Nephron progenitor cell (in vitro differentiated cells): Measurements from ENCODE around the gene AKR1C3.
"Not testable (repeated sequence)": the region's sequence is repeated elsewhere in the genome, so short reads cannot be mapped to it uniquely, and the experiment has no call there.

ENCODE experiments used
- DNase-seq: peaks from one replicate; pipeline ENCODE4 v3.0.0; 2021
- H3K27ac Mint-ChIP-seq: 2 replicates; pipeline ENCODE4 v1.8.0; 2021; ENCODE audit warnings: mild to moderate bottlenecking, moderate library complexity, mixed read lengths
- H3K27me3 Mint-ChIP-seq: 2 replicates; pipeline ENCODE4 v1.8.0; 2021; ENCODE audit warnings: mild to moderate bottlenecking, low read depth, mixed read lengths; ENCODE audit not compliant: poor library complexity
- H3K36me3 Mint-ChIP-seq: 2 replicates; pipeline ENCODE4 v1.8.0; 2021; ENCODE audit warnings: low read depth, mixed read lengths
- H3K4me1 Mint-ChIP-seq: 2 replicates; pipeline ENCODE4 v1.8.0; 2021; ENCODE audit warnings: mixed read lengths
- H3K4me3 Mint-ChIP-seq: 2 replicates; pipeline ENCODE4 v1.8.0; 2021; ENCODE audit warnings: mild to moderate bottlenecking, moderate library complexity, mixed read lengths
- H3K9me3 Mint-ChIP-seq: 2 replicates; pipeline ENCODE4 v1.8.0; 2021; ENCODE audit warnings: mild to moderate bottlenecking, moderate library complexity, mixed read lengths
- TF ChIP-seq, protein P1 (sequence below): fragments of 200-600 bp; sonication (generic); IDR thresholded peaks from 2 replicates; pipeline ENCODE4 v1.5.0; 2021; ENCODE audit warnings: antibody characterized with exemption

AKR1C3 gene

DNA sequence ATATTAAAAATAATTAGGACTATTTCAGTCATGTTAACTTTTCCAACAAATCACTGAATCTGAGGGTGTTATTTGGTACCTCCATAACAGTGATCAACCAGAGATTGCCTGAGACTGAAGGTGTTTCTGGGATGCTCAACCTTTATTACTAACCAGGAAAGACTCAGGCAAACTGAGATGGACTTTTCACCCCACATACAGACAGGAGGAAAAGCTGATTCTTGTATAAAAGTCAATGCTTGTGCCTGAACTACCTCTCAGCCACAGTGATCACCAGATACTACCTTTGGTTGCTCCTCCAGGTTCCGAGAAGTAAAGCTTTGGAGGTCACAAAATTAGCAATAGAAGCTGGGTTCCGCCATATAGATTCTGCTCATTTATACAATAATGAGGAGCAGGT is 1.9 kb downstream of the AKR1C3 start:
- Mint-ChIP-seq H3K27me3 (peaks cover 5% of the 10 kb centered on the region), H3K36me3 (no peaks in the 10 kb centered on the region), H3K27ac (no peak overlapping the region), H3K9me3 (peaks cover 17% of the 10 kb centered on the region), H3K4me1 (no peaks in the 10 kb centered on the region), H3K4me3 (no peak overlapping the region)
- TF ChIP-seq, protein P1, sequence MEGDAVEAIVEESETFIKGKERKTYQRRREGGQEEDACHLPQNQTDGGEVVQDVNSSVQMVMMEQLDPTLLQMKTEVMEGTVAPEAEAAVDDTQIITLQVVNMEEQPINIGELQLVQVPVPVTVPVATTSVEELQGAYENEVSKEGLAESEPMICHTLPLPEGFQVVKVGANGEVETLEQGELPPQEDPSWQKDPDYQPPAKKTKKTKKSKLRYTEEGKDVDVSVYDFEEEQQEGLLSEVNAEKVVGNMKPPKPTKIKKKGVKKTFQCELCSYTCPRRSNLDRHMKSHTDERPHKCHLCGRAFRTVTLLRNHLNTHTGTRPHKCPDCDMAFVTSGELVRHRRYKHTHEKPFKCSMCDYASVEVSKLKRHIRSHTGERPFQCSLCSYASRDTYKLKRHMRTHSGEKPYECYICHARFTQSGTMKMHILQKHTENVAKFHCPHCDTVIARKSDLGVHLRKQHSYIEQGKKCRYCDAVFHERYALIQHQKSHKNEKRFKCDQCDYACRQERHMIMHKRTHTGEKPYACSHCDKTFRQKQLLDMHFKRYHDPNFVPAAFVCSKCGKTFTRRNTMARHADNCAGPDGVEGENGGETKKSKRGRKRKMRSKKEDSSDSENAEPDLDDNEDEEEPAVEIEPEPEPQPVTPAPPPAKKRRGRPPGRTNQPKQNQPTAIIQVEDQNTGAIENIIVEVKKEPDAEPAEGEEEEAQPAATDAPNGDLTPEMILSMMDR, result no peak
- no peak for DNase-seq

DNA sequence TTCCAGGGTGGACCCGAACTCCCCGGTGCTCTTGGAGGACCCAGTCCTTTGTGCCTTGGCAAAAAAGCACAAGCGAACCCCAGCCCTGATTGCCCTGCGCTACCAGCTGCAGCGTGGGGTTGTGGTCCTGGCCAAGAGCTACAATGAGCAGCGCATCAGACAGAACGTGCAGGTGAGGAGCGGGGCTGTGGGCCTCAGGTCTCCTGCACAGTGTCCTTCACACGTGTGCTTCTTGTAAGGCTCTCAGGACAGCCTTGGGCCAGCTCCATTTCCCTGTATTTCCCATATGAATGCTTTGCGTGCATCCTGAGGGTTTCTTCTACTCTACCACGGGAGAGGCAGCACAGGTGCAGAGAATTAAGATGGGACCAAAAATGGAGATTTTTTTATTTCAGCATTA is 8.3 kb downstream of the AKR1C3 start:
- not testable (repeated sequence) for H3K4me3 Mint-ChIP-seq, H3K27me3 Mint-ChIP-seq

DNA sequence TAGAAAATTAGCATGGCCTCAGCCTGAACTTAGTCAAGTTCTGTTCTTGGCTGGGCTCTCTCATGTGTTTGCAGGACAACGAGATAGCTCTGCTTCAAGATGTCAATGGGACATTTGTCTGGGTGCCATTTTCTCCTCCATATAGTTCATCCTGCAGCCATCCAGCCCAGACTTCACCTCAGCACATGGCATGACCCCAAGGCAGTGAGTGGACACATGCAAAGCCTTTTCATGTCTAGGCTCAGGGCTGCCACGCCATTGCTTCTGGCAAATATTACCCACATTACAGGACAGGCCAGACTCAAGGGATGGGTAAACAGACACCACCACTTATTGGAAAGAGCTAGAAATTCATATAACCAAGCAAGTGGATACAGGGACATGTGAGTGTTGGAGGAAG is 9.3 kb downstream of the AKR1C3 start:
- Mint-ChIP-seq H3K27me3 (no peaks in the 10 kb centered on the region), H3K4me3 (no peak overlapping the region), H3K27ac (no peak overlapping the region), H3K36me3 (no peaks in the 10 kb centered on the region), H3K4me1 (no peaks in the 10 kb centered on the region), H3K9me3 (peaks cover 19% of the 10 kb centered on the region)
- no peak for DNase-seq
- TF ChIP-seq, protein P1, result no peak

More for the DNA sequence above, 8.3 kb downstream of the AKR1C3 start:
- peaks cover 13% of the 10 kb centered on the region for H3K9me3 Mint-ChIP-seq
- not testable (repeated sequence) for DNase-seq, H3K27ac Mint-ChIP-seq, H3K4me1 Mint-ChIP-seq, H3K36me3 Mint-ChIP-seq

DNA sequence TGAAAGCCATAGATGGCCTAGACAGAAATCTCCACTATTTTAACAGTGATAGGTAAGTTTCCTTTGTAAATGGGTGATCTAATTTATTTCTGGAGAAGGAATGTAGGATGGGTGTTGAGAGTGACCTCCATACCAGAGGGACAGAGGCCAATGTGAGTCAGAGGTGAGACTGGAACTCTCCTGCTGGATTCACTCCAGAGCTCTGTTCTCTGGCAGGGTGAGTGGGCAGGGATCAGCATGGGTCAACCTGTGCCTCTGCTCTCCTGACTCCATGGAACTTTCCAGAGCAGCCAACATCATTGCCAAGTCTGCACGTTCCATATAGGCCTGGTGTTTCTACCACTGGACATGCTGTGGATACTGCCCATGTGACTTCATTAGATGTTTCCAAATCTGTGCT is 11.4 kb downstream of the AKR1C3 start:
- H3K36me3 Mint-ChIP-seq, result no peaks in the 10 kb centered on the region

DNA sequence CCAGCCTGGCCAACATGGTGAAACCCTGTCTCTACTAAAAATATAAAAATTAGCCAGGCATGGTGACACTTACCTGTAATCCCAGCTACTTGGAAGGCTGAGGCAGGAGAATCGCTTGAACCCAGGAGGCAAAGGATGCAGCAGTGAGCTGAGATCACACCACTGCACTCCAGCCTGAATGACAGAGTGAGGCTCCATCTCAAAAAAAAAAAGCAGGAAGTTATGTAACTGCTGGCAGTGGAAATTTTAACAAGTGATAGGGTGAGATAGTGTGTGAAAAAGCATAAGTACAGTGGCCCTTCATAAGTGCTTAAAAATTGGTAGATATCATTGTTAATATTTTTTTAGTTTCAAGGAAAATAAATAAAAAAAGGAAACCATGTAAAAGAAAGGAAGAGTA is 12.3 kb downstream of the AKR1C3 start:
- peaks cover 36% of the 10 kb centered on the region for H3K9me3 Mint-ChIP-seq
- no peaks in the 10 kb centered on the region for H3K36me3 Mint-ChIP-seq
- no peaks in the 10 kb centered on the region for H3K27me3 Mint-ChIP-seq
- no peaks in the 10 kb centered on the region for H3K4me1 Mint-ChIP-seq
- H3K4me3 Mint-ChIP-seq, result no peak overlapping the region
- TF ChIP-seq, protein P1, result no peak
- no peak overlapping the region for H3K27ac Mint-ChIP-seq
- DNase-seq, result no peak

More for the DNA sequence above, 11.4 kb downstream of the AKR1C3 start:
- H3K9me3 Mint-ChIP-seq, result peaks cover 32% of the 10 kb centered on the region
- no peak overlapping the region for H3K27ac Mint-ChIP-seq
- no peak overlapping the region for H3K4me3 Mint-ChIP-seq
- no peaks in the 10 kb centered on the region for H3K27me3 Mint-ChIP-seq
- no peak for DNase-seq
- TF ChIP-seq, protein P1, result no peak
- H3K4me1 Mint-ChIP-seq, result no peaks in the 10 kb centered on the region

DNA sequence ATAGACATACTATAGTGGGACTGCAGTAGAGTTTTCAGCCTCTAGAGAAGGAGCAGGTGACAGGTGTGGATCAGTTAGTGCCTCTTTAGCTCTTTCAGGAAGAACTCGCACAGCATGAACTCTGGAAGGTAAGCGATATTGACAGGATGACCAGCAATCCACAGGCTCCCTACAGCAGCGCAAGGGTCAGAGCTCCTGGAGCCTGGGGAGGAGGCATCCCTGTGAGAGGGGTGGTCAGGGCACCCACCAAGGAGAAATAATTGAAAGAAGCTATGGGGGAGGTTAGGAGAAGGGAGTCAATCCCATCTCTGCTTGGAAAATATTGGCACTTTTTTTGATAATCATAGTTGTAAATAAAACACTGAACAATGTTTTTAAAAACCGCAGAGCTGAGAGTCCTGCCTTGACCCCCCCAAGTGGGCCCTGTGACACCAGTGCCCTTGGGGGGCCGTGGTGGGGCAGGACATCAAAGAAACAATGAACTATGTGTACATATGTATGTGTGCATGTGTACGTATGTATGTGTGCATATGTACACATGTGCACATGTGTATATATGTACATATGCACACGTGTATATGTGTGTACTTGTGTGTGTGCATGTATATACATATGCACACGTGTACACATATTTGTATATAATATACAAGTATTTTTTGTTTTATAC is 13.8 kb downstream of the AKR1C3 start:
- Mint-ChIP-seq H3K36me3 (no peaks in the 10 kb centered on the region), H3K27me3 (no peaks in the 10 kb centered on the region), H3K4me1 (no peaks in the 10 kb centered on the region), H3K27ac (no peak overlapping the region), H3K4me3 (no peak overlapping the region), H3K9me3 (peaks cover 39% of the 10 kb centered on the region)
- TF ChIP-seq, protein P1, result no peak
- DNase-seq, result no peak
